H1 (cell line): ENCODE results near the gene TMEM273. TPM values are rescaled to one million over a fixed set of nuclear protein-coding genes. Genes with fewer than 3 reads are reported as not detected.

Experiments used
- CTCF ChIA-PET: fragments of 300-600 bp; sonication (Branson Sonifier 250); formaldehyde crosslinking; loops from one replicate; lab custom pipeline; 2021; ENCODE audit not compliant: partially characterized antibody; lab: Charles Lee
- POLR2A ChIA-PET: fragments of 300-600 bp; sonication (Branson Sonifier 250); formaldehyde crosslinking; loops from one replicate; lab custom pipeline; 2021; ENCODE audit warnings: inconsistent platforms; ENCODE audit not compliant: partially characterized antibody; lab: Charles Lee
- DNase-seq, 2 experiments: peaks; one replicate each; pipeline versions ENCODE4 v3.0.0 to v3.0.0-alpha.2; 2010 to 2022; ENCODE audit warnings: low spot score in 2 of 2, low read depth in 1 of 2, mixed read lengths in 1 of 2
- FAIRE-seq: peaks from 2 replicates; lab custom pipeline; 2011; peaks lifted over from hg19 to GRCh38; lab: Jason Lieb, UNC
- H2AFZ ChIP-seq: 2 replicates; pipeline ENCODE4 v1.8.1; 2012; ENCODE audit warnings: low read length, inconsistent platforms
- H2AK5ac ChIP-seq: 2 replicates; pipeline ENCODE4 v1.6.1; 2013; ENCODE audit warnings: low read depth, low read length
- H2BK120ac ChIP-seq: replicated peaks from 2 replicates; pipeline ENCODE3; 2013; ENCODE audit warnings: low read depth, low read length, inconsistent platforms
- H2BK12ac ChIP-seq: 2 replicates; pipeline ENCODE4 v1.6.1; 2013; ENCODE audit warnings: low read depth, low read length
- H2BK15ac ChIP-seq: 2 replicates; pipeline ENCODE4 v1.6.1; 2013; ENCODE audit warnings: low read length
- H2BK20ac ChIP-seq: 2 replicates; pipeline ENCODE4 v1.6.1; 2013; ENCODE audit warnings: low read length
- H2BK5ac ChIP-seq: 2 replicates; pipeline ENCODE4 v1.6.1; 2013; ENCODE audit warnings: low read depth, low read length
- H3K14ac ChIP-seq: 2 replicates; pipeline ENCODE4 v1.6.1; 2013; ENCODE audit warnings: inconsistent platforms; ENCODE audit not compliant: insufficient read length
- H3K18ac ChIP-seq: 2 replicates; pipeline ENCODE4 v1.6.1; 2013; ENCODE audit warnings: low read length; ENCODE audit errors: extremely low read depth
- H3K23ac ChIP-seq: 2 replicates; pipeline ENCODE4 v1.6.1; 2013; ENCODE audit warnings: inconsistent platforms; ENCODE audit not compliant: insufficient read length
- H3K23me2 ChIP-seq: 2 replicates; pipeline ENCODE4 v1.6.1; 2013; ENCODE audit warnings: low read depth, low read length
- H3K27ac ChIP-seq: 2 replicates; pipeline ENCODE4 v1.6.1; 2011; ENCODE audit warnings: low read depth, low read length, inconsistent platforms
- H3K27me3 ChIP-seq, 4 experiments: replicated peaks in 1 of 4; 1 replicate in 1 of 4; 2 replicates in 3 of 4; pipeline versions ENCODE4 v1.6.1 to v1.8.1; 2011 to 2013; ENCODE audit warnings: low read length in 3 of 4, mild to moderate bottlenecking in 3 of 4, inconsistent platforms in 2 of 4, mixed read lengths in 2 of 4, moderate library complexity in 1 of 4; ENCODE audit not compliant: control insufficient read depth in 3 of 4, insufficient read depth in 3 of 4; ENCODE audit errors: extremely low read depth in 1 of 4
- H3K36me3 ChIP-seq, 4 experiments: 2 replicates each; pipeline versions ENCODE4 v1.6.1 to v1.8.1; 2011 to 2013; ENCODE audit warnings: mild to moderate bottlenecking in 4 of 4, low read length in 3 of 4, moderate library complexity in 2 of 4, control low read depth in 1 of 4, inconsistent platforms in 1 of 4; ENCODE audit not compliant: insufficient read depth in 4 of 4, control insufficient read depth in 2 of 4
- H3K4ac ChIP-seq: replicated peaks from 2 replicates; pipeline ENCODE3; 2013; ENCODE audit warnings: low read length, low read depth, mixed read lengths, inconsistent platforms; ENCODE audit not compliant: insufficient read length
- H3K4me1 ChIP-seq, 4 experiments: replicated peaks in 1 of 4; 1 replicate in 1 of 4; 2 replicates in 3 of 4; pipeline versions ENCODE4 v1.6.1 to v1.8.1; 2011 to 2013; ENCODE audit warnings: low read length in 3 of 4, inconsistent platforms in 2 of 4, mixed read lengths in 1 of 4; ENCODE audit not compliant: insufficient read depth in 4 of 4, control insufficient read depth in 3 of 4
- H3K4me2 ChIP-seq, 2 experiments: 2 replicates each; pipeline versions ENCODE4 v1.6.1 to v1.8.1; 2011 to 2013; ENCODE audit warnings: low read depth in 2 of 2, low read length in 2 of 2, control low read depth in 1 of 2, inconsistent platforms in 1 of 2, mild to moderate bottlenecking in 1 of 2; ENCODE audit not compliant: insufficient read depth in 1 of 2
- H3K4me3 ChIP-seq, 4 experiments: fragments of 200-600, 300-600 bp in 1 of 4; sonication (generic), shearing (Covaris generic), sonication (Bioruptor Twin) in 1 of 4; 2 replicates each; pipeline versions ENCODE4 v1.5.1 to v1.8.1; 2011 to 2016; ENCODE audit warnings: low read length in 4 of 4, low read depth in 3 of 4, control low read depth in 2 of 4, inconsistent platforms in 2 of 4, mild to moderate bottlenecking in 2 of 4, mixed read lengths in 1 of 4, moderate library complexity in 1 of 4; ENCODE audit not compliant: insufficient read depth in 2 of 4; ENCODE audit errors: extremely low read depth in 1 of 4
- H3K56ac ChIP-seq: replicated peaks from 2 replicates; pipeline ENCODE3; 2013; ENCODE audit warnings: low read depth, mild to moderate bottlenecking, mixed read lengths, low read length, inconsistent platforms; ENCODE audit not compliant: insufficient read length
- H3K79me1 ChIP-seq: 2 replicates; pipeline ENCODE4 v1.6.1; 2013; ENCODE audit warnings: low read depth, low read length, control low read depth
- H3K79me2 ChIP-seq, 2 experiments: 2 replicates each; pipeline versions ENCODE4 v1.6.1 to v1.8.1; 2012 to 2013; ENCODE audit warnings: low read length in 2 of 2, mild to moderate bottlenecking in 2 of 2, inconsistent platforms in 1 of 2; ENCODE audit not compliant: insufficient read depth in 2 of 2, control insufficient read depth in 1 of 2
- H3K9ac ChIP-seq, 4 experiments: replicated peaks in 1 of 4; 1 replicate in 1 of 4; 2 replicates in 3 of 4; pipeline versions ENCODE4 v1.6.1 to v1.8.1; 2011 to 2013; ENCODE audit warnings: low read depth in 3 of 4, low read length in 3 of 4, control low read depth in 2 of 4, mild to moderate bottlenecking in 2 of 4, moderate library complexity in 2 of 4, inconsistent platforms in 1 of 4; ENCODE audit errors: extremely low read depth in 1 of 4
- H3K9me3 ChIP-seq, 2 experiments: 2 replicates each; pipeline versions ENCODE4 v1.6.1 to v1.8.1; 2012 to 2013; ENCODE audit warnings: mild to moderate bottlenecking in 2 of 2, moderate library complexity in 2 of 2, control low read depth in 1 of 2, inconsistent platforms in 1 of 2, low read depth in 1 of 2, low read length in 1 of 2, mixed read lengths in 1 of 2; ENCODE audit not compliant: insufficient read depth in 2 of 2
- H4K20me1 ChIP-seq, 2 experiments: replicated peaks in 1 of 2; 2 replicates each; pipeline versions ENCODE3 to v1.8.1; 2011 to 2013; ENCODE audit warnings: inconsistent platforms in 2 of 2, low read length in 2 of 2, mild to moderate bottlenecking in 1 of 2; ENCODE audit not compliant: insufficient read depth in 2 of 2, control insufficient read depth in 1 of 2
- H4K5ac ChIP-seq: 2 replicates; pipeline ENCODE4 v1.6.1; 2013; ENCODE audit warnings: low read length, low read depth, mixed read lengths, inconsistent platforms; ENCODE audit not compliant: insufficient read length
- H4K8ac ChIP-seq: 2 replicates; pipeline ENCODE4 v1.8.0; 2013; ENCODE audit warnings: mild to moderate bottlenecking, moderate library complexity, low read length, inconsistent platforms; ENCODE audit not compliant: insufficient read depth; ENCODE audit errors: extremely low read depth
- H4K91ac ChIP-seq: replicated peaks from 2 replicates; pipeline ENCODE3; 2013; ENCODE audit warnings: low read length, mixed read lengths, inconsistent platforms; ENCODE audit not compliant: insufficient read length
- ASH2L ChIP-seq: fragments of 200-600, 300-600 bp; sonication (generic); IDR thresholded peaks from one replicate; pipeline ENCODE4 v1.7.1; 2017; ENCODE audit warnings: low read length
- CBX5 ChIP-seq: fragments of 300-800, 300-1000 bp; sonication (generic); IDR thresholded peaks from 2 replicates; pipeline ENCODE4 v1.7.1; 2016; ENCODE audit warnings: antibody characterized with exemption, low read length, low read depth
- CEBPB ChIP-seq: IDR thresholded peaks from 2 replicates; pipeline ENCODE4 v1.6.1; 2012; ENCODE audit warnings: low read depth, low read length
- CHD2 ChIP-seq: IDR thresholded peaks from 2 replicates; pipeline ENCODE4 v1.6.1; 2012; ENCODE audit warnings: low read length, improper control_type of control experiment
- EGR1 ChIP-seq: IDR thresholded peaks from 2 replicates; pipeline ENCODE4 v1.6.1; 2011; ENCODE audit warnings: low read depth, low read length, borderline replicate concordance
- MAFK ChIP-seq: IDR thresholded peaks from 2 replicates; pipeline ENCODE4 v1.6.1; 2012; ENCODE audit warnings: low read depth, mild to moderate bottlenecking, improper control_type of control experiment, low read length
- RNF2 ChIP-seq: fragments of 200-900, 300-1000 bp; sonication (generic); IDR thresholded peaks from 2 replicates; pipeline ENCODE4 v1.7.1; 2016; ENCODE audit warnings: borderline replicate concordance, low read depth, mild to moderate bottlenecking, antibody characterized with exemption, low read length; ENCODE audit not compliant: poor library complexity, severe bottlenecking; ENCODE audit errors: missing control alignments
- SP2 ChIP-seq: IDR thresholded peaks from 2 replicates; pipeline ENCODE4 v1.6.1; 2012; ENCODE audit warnings: mild to moderate bottlenecking, low read length, inconsistent platforms
- SRF ChIP-seq: IDR thresholded peaks from 2 replicates; pipeline ENCODE4 v1.6.1; 2011; ENCODE audit warnings: mild to moderate bottlenecking, low read depth, low read length, moderate library complexity
- WGBS, 2 experiments: shearing (Covaris generic) in 1 of 2; methylation state at CpG; one replicate each; pipeline versions ENCODE4 v1.1.6 to v1.1.7; 2013 to 2015; ENCODE audit warnings: low lambda C conversion rate in 2 of 2, mixed read lengths in 2 of 2, inconsistent platforms in 1 of 2, low coverage in 1 of 2, missing lambda C conversion rate in 1 of 2; ENCODE audit not compliant: insufficient replicate concordance in 2 of 2, insufficient coverage in 1 of 2, insufficient read length in 1 of 2; ENCODE audit errors: extremely low coverage in 1 of 2, missing lambda C conversion rate in 1 of 2; 5-methylcytosine and 5-hydroxymethylcytosine counted together
- polyA plus RNA-seq, 7 experiments: library from polyadenylated mRNA; depleted of rRNA in 3 of 7; stranded (reverse) in 5 of 7; unstranded in 2 of 7; fragments of >200 nt in 5 of 7; fragments of 200-250 nt in 2 of 7; gene quantifications; 1 replicate in 5 of 7; 2 replicates in 1 of 7; 4 replicates in 1 of 7; pipeline versions ENCODE4 v1.2.1 to v1.2.3, GENCODE V29; 2011 to 2013; ENCODE audit warnings: missing spikeins in 2 of 7, mixed read lengths in 2 of 7
- total RNA-seq: library from RNA; stranded (reverse); fragmentation: NEBNext Ultra II Directional; extraction: Animal tissue kit (Norgen Biotek cat#: 25700); gene quantifications from 2 replicates; pipeline ENCODE4 v1.2.1, GENCODE V29; 2021
- TF ChIP-seq, protein P1 (sequence below): IDR thresholded peaks from 2 replicates; pipeline ENCODE4 v1.6.1; 2012; ENCODE audit warnings: inconsistent platforms
- TF ChIP-seq, protein P2 (sequence below): IDR thresholded peaks from 2 replicates; pipeline ENCODE4 v1.6.1; 2011; ENCODE audit warnings: low read depth, mild to moderate bottlenecking, low read length; ENCODE audit not compliant: insufficient read depth

TMEM273 gene
- total and polyA plus RNA-seq, 2 of the 8 experiments (the other 6 are each of a cell fraction or from before 2014, with no cell fraction given): not detected

DNA sequence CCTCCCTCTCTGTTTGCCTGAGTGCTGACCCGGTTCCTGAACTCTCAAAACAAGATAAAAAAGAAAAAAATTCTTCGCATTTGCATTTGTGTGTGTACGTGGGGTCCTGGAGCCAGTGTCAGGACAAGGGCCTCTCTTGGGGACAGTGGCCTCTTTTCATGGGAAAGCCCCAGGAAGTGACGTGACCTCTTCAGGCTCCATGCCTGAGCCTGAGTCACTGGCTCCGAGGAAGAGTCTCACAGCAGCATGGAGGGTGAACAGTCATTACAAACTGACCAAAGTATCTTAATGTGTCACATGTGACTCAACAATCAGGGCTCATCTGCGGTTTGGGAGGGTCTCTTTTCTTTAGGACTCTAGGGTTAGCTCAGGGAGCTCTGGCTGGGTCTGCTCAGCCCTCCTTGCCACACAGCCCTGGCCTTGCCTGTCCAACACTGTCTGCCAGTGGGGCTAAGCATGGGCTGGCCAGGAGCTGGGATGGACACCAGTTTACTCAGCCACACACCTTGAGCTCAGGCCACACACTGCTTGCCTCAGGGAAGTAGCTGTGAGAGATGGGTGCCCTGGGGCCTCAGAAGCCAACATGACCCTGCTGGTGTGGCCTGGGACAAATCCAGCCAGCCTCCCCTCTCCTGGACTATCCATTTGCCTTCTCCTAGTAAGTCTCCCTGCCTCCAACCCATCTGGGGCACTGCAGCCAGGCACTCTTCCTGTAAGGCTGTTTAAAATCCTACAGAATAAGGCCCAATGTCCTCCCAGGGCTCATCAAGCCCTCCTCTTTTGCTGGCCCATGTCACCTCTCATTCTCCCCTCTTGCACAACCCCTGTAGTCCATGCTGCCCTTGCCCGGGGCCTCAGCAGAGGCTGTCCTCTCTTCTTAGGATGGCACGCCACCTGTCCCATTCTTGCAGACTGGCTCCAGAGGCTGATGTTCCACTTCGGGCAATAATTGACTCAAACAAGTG, 10.5 kb downstream of the TMEM273 start:
- DNase-seq (no peak), FAIRE-seq (no peak)
- Histone ChIP-seq H2BK5ac (no peak overlapping the region), H3K79me1 (no peaks in the 10 kb centered on the region), H3K4me3 (no peak overlapping the region), H3K27me3 (no peaks in the 10 kb centered on the region), H3K79me2 (no peaks in the 10 kb centered on the region), H4K8ac (no peak overlapping the region), H2AK5ac (no peak overlapping the region), H2BK15ac (no peak overlapping the region), H3K36me3 (no peaks in the 10 kb centered on the region), H3K4me2 (no peak overlapping the region), H3K4me1 (no peaks in the 10 kb centered on the region), H3K23ac (no peak overlapping the region), H4K20me1 (no peaks in the 10 kb centered on the region), H4K5ac (no peak overlapping the region), H3K18ac (no peak overlapping the region), H3K23me2 (no peaks in the 10 kb centered on the region), H3K27ac (no peak overlapping the region), H3K9ac (no peak overlapping the region), H4K91ac (no peak overlapping the region), H2BK120ac (no peak overlapping the region), H2BK12ac (no peak overlapping the region), H3K56ac (no peak overlapping the region), H2BK20ac (no peak overlapping the region), H3K4ac (no peak overlapping the region), H3K9me3 (no peaks in the 10 kb centered on the region), H3K14ac (no peak overlapping the region), H2AFZ (no peak overlapping the region)
- 86% methylated on average over 9 of the region's 9 CpGs; no CpG with 5 or more reads in 1 of the 2 experiments for WGBS, 2 experiments
- ChIA-PET POLR2A (no interaction called here), CTCF (interaction anchor here (0.6 to 2.4 kb wide), 5 partner anchors 8 to 413 kb away, joined by 3 to 8 read pairs (median 3); no protein-coding TSS in a partner anchor)
- TF ChIP-seq ASH2L (no peak), CBX5 (no peak), EGR1 (no peak), MAFK (no peak), SP2 (no peak), SRF (no peak), RNF2 (no peak), CEBPB (no peak), CHD2 (no peak)
- TF ChIP-seq, protein P1, sequence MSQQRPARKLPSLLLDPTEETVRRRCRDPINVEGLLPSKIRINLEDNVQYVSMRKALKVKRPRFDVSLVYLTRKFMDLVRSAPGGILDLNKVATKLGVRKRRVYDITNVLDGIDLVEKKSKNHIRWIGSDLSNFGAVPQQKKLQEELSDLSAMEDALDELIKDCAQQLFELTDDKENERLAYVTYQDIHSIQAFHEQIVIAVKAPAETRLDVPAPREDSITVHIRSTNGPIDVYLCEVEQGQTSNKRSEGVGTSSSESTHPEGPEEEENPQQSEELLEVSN: no peak
- TF ChIP-seq, protein P2, sequence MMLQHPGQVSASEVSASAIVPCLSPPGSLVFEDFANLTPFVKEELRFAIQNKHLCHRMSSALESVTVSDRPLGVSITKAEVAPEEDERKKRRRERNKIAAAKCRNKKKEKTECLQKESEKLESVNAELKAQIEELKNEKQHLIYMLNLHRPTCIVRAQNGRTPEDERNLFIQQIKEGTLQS: no peak
